Progenitor cell of endocrine pancreas (in vitro differentiated cells): Measurements from ENCODE around the gene AJUBA. TPM values are rescaled to one million over a fixed set of nuclear protein-coding genes. Genes with fewer than 3 reads are reported as not detected.

Source experiments
- DNase-seq: peaks from one replicate; pipeline ENCODE4 v3.0.0; 2021; ENCODE audit warnings: low spot score; ENCODE audit not compliant: unreplicated experiment
- H3K27ac Mint-ChIP-seq: 2 replicates; pipeline ENCODE4 v1.8.0; 2021; ENCODE audit warnings: mild to moderate bottlenecking, moderate library complexity, mixed read lengths
- H3K27me3 Mint-ChIP-seq: 2 replicates; pipeline ENCODE4 v1.8.0; 2021; ENCODE audit warnings: mixed read lengths
- H3K36me3 Mint-ChIP-seq: 2 replicates; pipeline ENCODE4 v1.8.0; 2022; ENCODE audit warnings: mixed read lengths; ENCODE audit not compliant: insufficient read depth
- H3K4me1 Mint-ChIP-seq: 2 replicates; pipeline ENCODE4 v1.8.0; 2021; ENCODE audit warnings: low read depth, mixed read lengths
- H3K4me3 Mint-ChIP-seq: 2 replicates; pipeline ENCODE4 v1.8.0; 2021; ENCODE audit warnings: low read depth, mild to moderate bottlenecking, moderate library complexity, mixed read lengths
- H3K9me3 Mint-ChIP-seq: 2 replicates; pipeline ENCODE4 v1.8.0; 2021; ENCODE audit warnings: low read depth, mixed read lengths
- CTCF ChIP-seq: fragments of 200-600 bp; sonication (generic); IDR thresholded peaks from one replicate; pipeline ENCODE4 v1.5.0; 2021; ENCODE audit warnings: antibody characterized with exemption, mild to moderate bottlenecking; ENCODE audit not compliant: unreplicated experiment
- total RNA-seq: library from RNA; stranded (reverse); gene quantifications from 2 replicates; pipeline ENCODE4 v1.2.1, GENCODE V29; 2021

The AJUBA gene
- total RNA-seq, 1 donor from 2014 or later: 97.1 TPM

GRCh38 chr14:22978487-22978837 is 3.9 kb downstream of the AJUBA start:
- no peaks in the 10 kb centered on the region for H3K27me3 Mint-ChIP-seq
- no peak for TF ChIP-seq CTCF
- H3K4me1 Mint-ChIP-seq: peaks cover 49% of the 10 kb centered on the region
- peaks cover 37% of the 10 kb centered on the region for H3K36me3 Mint-ChIP-seq
- peak overlapping the region; percentile 82 for H3K4me3 Mint-ChIP-seq
- peak overlapping the region; percentile 100 for H3K27ac Mint-ChIP-seq
- DNase-seq: no peak
- H3K9me3 Mint-ChIP-seq: no peaks in the 10 kb centered on the region

GRCh38 chr14:22977684-22978486 is 4.5 kb downstream of the AJUBA start:
- peaks cover 40% of the 10 kb centered on the region for H3K36me3 Mint-ChIP-seq
- peak overlapping the region; percentile 100 for H3K27ac Mint-ChIP-seq
- peak overlapping the region; percentile 82 for H3K4me3 Mint-ChIP-seq
- TF ChIP-seq CTCF: no peak
- no peaks in the 10 kb centered on the region for H3K9me3 Mint-ChIP-seq
- H3K27me3 Mint-ChIP-seq: no peaks in the 10 kb centered on the region
- peaks cover 49% of the 10 kb centered on the region for H3K4me1 Mint-ChIP-seq
- DNase-seq: peak; percentile 76

- Mint-ChIP-seq H3K4me3 (peak overlapping the region; percentile 44), H3K4me1 (peaks cover 49% of the 10 kb centered on the region), H3K36me3 (peaks cover 41% of the 10 kb centered on the region), H3K9me3 (no peaks in the 10 kb centered on the region), H3K27me3 (no peaks in the 10 kb centered on the region), H3K27ac (peak overlapping the region; percentile 100)
- no peak for DNase-seq
- no peak for TF ChIP-seq CTCF
These were observed 5.0 kb downstream of the AJUBA start for GRCh38 chr14:22977434-22977683.

- H3K27ac Mint-ChIP-seq: peak overlapping the region; percentile 100
- no peak for DNase-seq
- H3K9me3 Mint-ChIP-seq: no peaks in the 10 kb centered on the region
- H3K4me1 Mint-ChIP-seq: peaks cover 49% of the 10 kb centered on the region
- no peaks in the 10 kb centered on the region for H3K27me3 Mint-ChIP-seq
- no peak for TF ChIP-seq CTCF
- peaks cover 44% of the 10 kb centered on the region for H3K36me3 Mint-ChIP-seq
- peak overlapping the region; percentile 44 for H3K4me3 Mint-ChIP-seq
These were observed 5.5 kb downstream of the AJUBA start for GRCh38 chr14:22976620-22977433.

GRCh38 chr14:22974530-22975313 is 7.6 kb downstream of the AJUBA start:
- H3K36me3 Mint-ChIP-seq: peaks cover 45% of the 10 kb centered on the region
- no peaks in the 10 kb centered on the region for H3K9me3 Mint-ChIP-seq
- no peak for TF ChIP-seq CTCF
- peaks cover 44% of the 10 kb centered on the region for H3K4me1 Mint-ChIP-seq
- H3K4me3 Mint-ChIP-seq: no peak overlapping the region
- H3K27me3 Mint-ChIP-seq: no peaks in the 10 kb centered on the region
- H3K27ac Mint-ChIP-seq: peak overlapping the region; percentile 89
- no peak for DNase-seq
